GM23338 (cell line): ENCODE data around the gene TMEM63C.

Source experiments
- CTCF ChIP-seq, 2 experiments: fragments of 200-600 bp in 1 of 2; sonication (generic) in 1 of 2; conservative IDR thresholded peaks; 2 replicates each; pipeline versions ENCODE4 v1.5.1 to v1.6.1; 2016 to 2017; ENCODE audit warnings: antibody characterized with exemption in 2 of 2, low read depth in 2 of 2, mild to moderate bottlenecking in 2 of 2, moderate library complexity in 1 of 2
- EZH2 ChIP-seq: fragments of 200-600 bp; sonication (generic); IDR thresholded peaks from one replicate; pipeline ENCODE4 v1.8.0; 2017; ENCODE audit warnings: antibody characterized with exemption, mild to moderate bottlenecking, low read depth; ENCODE audit not compliant: unreplicated experiment
- EZH2phosphoT487 ChIP-seq: fragments of 200-600 bp; sonication (generic); IDR thresholded peaks from one replicate; pipeline ENCODE4 v1.8.1; 2018; ENCODE audit warnings: antibody characterized with exemption; ENCODE audit not compliant: unreplicated experiment
- JUNB ChIP-seq: IDR thresholded peaks from one replicate; pipeline ENCODE4 v1.6.1; 2016; ENCODE audit warnings: antibody characterized with exemption; ENCODE audit not compliant: unreplicated experiment
- POLR2AphosphoS5 ChIP-seq: IDR thresholded peaks from 2 replicates; pipeline ENCODE4 v1.6.1; 2016; ENCODE audit warnings: antibody characterized with exemption, low read depth
- REST ChIP-seq: IDR thresholded peaks from one replicate; pipeline ENCODE4 v1.6.1; 2018; ENCODE audit warnings: antibody characterized with exemption; ENCODE audit not compliant: unreplicated experiment
- STAT1 ChIP-seq: IDR thresholded peaks from one replicate; pipeline ENCODE4 v1.6.1; 2016; ENCODE audit warnings: antibody characterized with exemption; ENCODE audit not compliant: unreplicated experiment

GRCh38 chr14:77206261-77206824 is 24.7 kb downstream of the TMEM63C start:
- TF ChIP-seq CTCF (conservative IDR thresholded peaks at IDR 0.05; ENCODE audit: low read depth in 2 of 2) (no peak), REST (no peak), POLR2AphosphoS5 (no peak), EZH2phosphoT487 (no peak), EZH2 (no peak), STAT1 (no peak), JUNB (no peak)
